IMR-90 (cell line): ENCODE data around the gene LAS1L. TPM values are rescaled to one million over a fixed set of nuclear protein-coding genes. Genes with fewer than 3 reads are reported as not detected.
A peak's percentile ranks its signal among the peaks of the same experiment; 100 is the strongest.

Source experiments
- ATAC-seq: fragments of 200-7000 bp; cut with Tn5 transposase; 2 replicates; pipeline ENCODE4 v1.9.1; 2020; ENCODE audit warnings: low read depth, mild to moderate bottlenecking, moderate library complexity
- Bru-seq: library from RNA; stranded (reverse); fragments of 400-500 nt; gene quantifications from one replicate; lab custom pipeline; 2021; lab: Mats Ljungman, UMichigan
- BruChase-seq, 2 experiments: library from RNA; stranded (reverse); fragments of 400-500 nt; gene quantifications; one replicate each; lab custom pipeline; 2021; lab: Mats Ljungman, UMichigan
- BruUV-seq: library from RNA; stranded (reverse); fragments of 400-500 nt; replicated peaks from 2 replicates; lab custom pipeline; 2021; lab: Mats Ljungman, UMichigan
- CTCF ChIA-PET: fragments of 300-600 bp; formaldehyde crosslinking; extraction: SDS; loops from one replicate; lab custom pipeline; 2021; ENCODE audit warnings: antibody characterized with exemption; lab: Yijun Ruan, JAX
- POLR2A ChIA-PET: fragments of 300-600 bp; sonication (Branson Sonifier 250); formaldehyde crosslinking; loops from one replicate; lab custom pipeline; 2022; ENCODE audit warnings: antibody characterized with exemption; ENCODE audit not compliant: unreplicated experiment; lab: Charles Lee
- DNase-seq: peaks from one replicate; pipeline ENCODE4 v3.0.0; 2013
- H2AFZ ChIP-seq: replicated peaks from 2 replicates; pipeline ENCODE3; 2013; ENCODE audit warnings: low read length, mild to moderate bottlenecking; ENCODE audit not compliant: poor library complexity
- H2AK5ac ChIP-seq: 2 replicates; pipeline ENCODE4 v1.6.1; 2013; ENCODE audit warnings: low read depth, low read length, inconsistent platforms
- H2AK9ac ChIP-seq: replicated peaks from 2 replicates; pipeline ENCODE3; 2013; ENCODE audit warnings: mild to moderate bottlenecking, low read depth, low read length, moderate library complexity; ENCODE audit not compliant: poor library complexity
- H2BK120ac ChIP-seq: 2 replicates; pipeline ENCODE4 v1.6.1; 2013; ENCODE audit warnings: low read depth, low read length, inconsistent platforms
- H2BK15ac ChIP-seq: 3 replicates; pipeline ENCODE4 v1.6.1; 2013; ENCODE audit warnings: low read depth, low read length, inconsistent platforms
- H2BK20ac ChIP-seq: 2 replicates; pipeline ENCODE4 v1.6.1; 2013; ENCODE audit warnings: low read depth, mild to moderate bottlenecking, inconsistent platforms, low read length, moderate library complexity
- H2BK5ac ChIP-seq: 2 replicates; pipeline ENCODE4 v1.6.1; 2013; ENCODE audit warnings: mild to moderate bottlenecking, low read depth, low read length, inconsistent platforms; ENCODE audit not compliant: poor library complexity, severe bottlenecking
- H3K14ac ChIP-seq: replicated peaks from 2 replicates; pipeline ENCODE4 v1.6.1; 2013; ENCODE audit warnings: low read depth, low read length, inconsistent platforms
- H3K18ac ChIP-seq: 2 replicates; pipeline ENCODE4 v1.6.1; 2013; ENCODE audit warnings: low read depth, low read length, control low read depth
- H3K23ac ChIP-seq: 2 replicates; pipeline ENCODE4 v1.6.1; 2013; ENCODE audit warnings: low read depth, low read length, inconsistent platforms
- H3K27ac ChIP-seq: 2 replicates; pipeline ENCODE4 v1.5.1; 2013; ENCODE audit warnings: mild to moderate bottlenecking, control low read depth, low read length; ENCODE audit not compliant: insufficient read depth
- H3K27me3 ChIP-seq: 2 replicates; pipeline ENCODE4 v1.6.1; 2013; ENCODE audit warnings: low read length; ENCODE audit not compliant: control insufficient read depth, insufficient read depth
- H3K36me3 ChIP-seq: 2 replicates; pipeline ENCODE4 v1.6.1; 2013; ENCODE audit warnings: low read length, mixed read lengths; ENCODE audit not compliant: control insufficient read depth, insufficient read depth
- H3K4ac ChIP-seq: 2 replicates; pipeline ENCODE4 v1.6.1; 2013; ENCODE audit warnings: low read depth, low read length, inconsistent platforms
- H3K4me1 ChIP-seq: 2 replicates; pipeline ENCODE4 v1.6.1; 2013; ENCODE audit warnings: low read length, mixed read lengths; ENCODE audit not compliant: control insufficient read depth, insufficient read depth
- H3K4me2 ChIP-seq: 2 replicates; pipeline ENCODE4 v1.6.1; 2013; ENCODE audit warnings: low read depth, mild to moderate bottlenecking, control low read depth, low read length, moderate library complexity
- H3K4me3 ChIP-seq: 2 replicates; pipeline ENCODE4 v1.5.1; 2013; ENCODE audit warnings: low read depth, mild to moderate bottlenecking, control low read depth, low read length, moderate library complexity; ENCODE audit not compliant: insufficient read depth
- H3K56ac ChIP-seq: 2 replicates; pipeline ENCODE4 v1.6.1; 2013; ENCODE audit warnings: low read length, inconsistent platforms; ENCODE audit not compliant: insufficient read depth; ENCODE audit errors: extremely low read depth
- H3K79me1 ChIP-seq, 2 experiments: 2 replicates each; pipeline ENCODE4 v1.6.1; 2013; ENCODE audit warnings: low read length in 2 of 2, inconsistent platforms in 1 of 2, low read depth in 1 of 2
- H3K9ac ChIP-seq: 2 replicates; pipeline ENCODE4 v1.6.1; 2013; ENCODE audit warnings: low read depth, low read length, control low read depth
- H3K9me1 ChIP-seq: 2 replicates; pipeline ENCODE4 v1.6.1; 2013; ENCODE audit warnings: low read length, inconsistent platforms; ENCODE audit not compliant: insufficient read depth
- H3K9me3 ChIP-seq: 2 replicates; pipeline ENCODE4 v1.6.1; 2013; ENCODE audit warnings: low read length; ENCODE audit not compliant: control insufficient read depth, insufficient read depth
- H4K20me1 ChIP-seq: 2 replicates; pipeline ENCODE4 v1.6.1; 2013; ENCODE audit warnings: low read length, inconsistent platforms; ENCODE audit not compliant: insufficient read depth
- H4K5ac ChIP-seq: 2 replicates; pipeline ENCODE4 v1.6.1; 2013; ENCODE audit warnings: mild to moderate bottlenecking, low read depth, low read length, control low read depth
- H4K8ac ChIP-seq, 2 experiments: 2 replicates each; pipeline ENCODE4 v1.6.1; 2013; ENCODE audit warnings: low read depth in 2 of 2, low read length in 2 of 2, control low read depth in 1 of 2, inconsistent platforms in 1 of 2
- H4K91ac ChIP-seq: 2 replicates; pipeline ENCODE4 v1.6.1; 2013; ENCODE audit warnings: low read depth, low read length, inconsistent platforms; ENCODE audit not compliant: insufficient read depth
- MAZ ChIP-seq: IDR thresholded peaks from 2 replicates; pipeline ENCODE4 v1.6.1; 2012; ENCODE audit warnings: low read depth, mild to moderate bottlenecking, low read length, improper control_type of control experiment, moderate library complexity, borderline replicate concordance
- MXI1 ChIP-seq: IDR thresholded peaks from 2 replicates; pipeline ENCODE4 v1.6.1; 2012; ENCODE audit warnings: low read depth, mild to moderate bottlenecking, low read length, moderate library complexity, borderline replicate concordance
- POLR2A ChIP-seq: IDR thresholded peaks from 2 replicates; pipeline ENCODE4 v1.6.1; 2012; ENCODE audit warnings: mild to moderate bottlenecking, low read depth, low read length
- RAD21 ChIP-seq: IDR thresholded peaks from 2 replicates; pipeline ENCODE4 v1.6.1; 2012; ENCODE audit warnings: low read length, improper control_type of control experiment
- USF2 ChIP-seq: fragments of 150-350 bp; IDR thresholded peaks from 2 replicates; pipeline ENCODE4 v1.6.1; 2017; ENCODE audit warnings: mild to moderate bottlenecking, antibody characterized with exemption, low read length, low read depth
- WGBS, 2 experiments: methylation state at CpG; one replicate each; pipeline versions ENCODE4 v1.1.5 to v1.1.7; 2013; ENCODE audit warnings: missing lambda C conversion rate in 2 of 2; ENCODE audit not compliant: insufficient read length in 1 of 2; ENCODE audit errors: extremely low coverage in 2 of 2; 5-methylcytosine and 5-hydroxymethylcytosine counted together
- dilution Hi-C: fragments of 300-500 bp; cut with HindIII; formaldehyde crosslinking; loops from one replicate; pipeline ENCODE4 v1.14.3; 2018; ENCODE audit warnings: low sequenced_read_pairs; ENCODE audit not compliant: unreplicated experiment
- in situ Hi-C: fragments of 300-500 bp; cut with MboI; formaldehyde crosslinking; loops from 3 replicates; pipeline ENCODE4 v1.14.3; 2019; ENCODE audit warnings: low sequenced_read_pairs, inconsistent platforms, mixed read lengths
- intact Hi-C: fragments of 100-400 bp; cut with micrococcal nuclease; formaldehyde crosslinking; loops from 2 replicates; pipeline ENCODE4 v1.10.0; 2022
- long read RNA-seq: library from polyadenylated mRNA; unstranded; transcript quantifications from one replicate; pipeline ENCODE4 v2.0.0, GENCODE V29; 2021; ENCODE audit not compliant: unreplicated experiment
- polyA plus RNA-seq, 3 experiments: library from polyadenylated mRNA; depleted of rRNA; stranded (reverse); fragments of >200 nt; gene quantifications; 2 replicates each; pipeline ENCODE4 v1.2.3, GENCODE V29; 2012; ENCODE audit warnings: low replicate concordance in 1 of 3
- total RNA-seq: library from RNA; depleted of rRNA; stranded (reverse); fragments of >200 nt; gene quantifications from 2 replicates; pipeline ENCODE4 v1.2.3, GENCODE V29; 2012; rRNA removed

Gene LAS1L
- total RNA-seq, result 22.8 and 27.5 TPM in 2 replicates
- 28.2 and 29.2 TPM in 2 replicates for polyA plus RNA-seq (2012; rRNA removed)
- 13.5 and 18.0 TPM in 2 replicates for polyA plus RNA-seq (2012; cell fraction: cytosol; rRNA removed)
- polyA plus RNA-seq (2012; cell fraction: nucleus; rRNA removed; ENCODE audit: low replicate concordance), result 26.5 and 54.3 TPM in 2 replicates
- percentile 71 among the genes with signal in this experiment for Bru-seq, nascent RNA
- BruChase-seq, experiment 1, labeled RNA remaining after a 6-hour chase, result percentile 73 among the genes with signal in this experiment
- percentile 78 among the genes with signal in this experiment for BruChase-seq, experiment 2, labeled RNA remaining after a 2-hour chase
- long read RNA-seq, transcript LAS1L-203 (14 exons, 2,439 nt), result minor isoform, 7 of 39 reads
- long read RNA-seq, transcript LAS1L-202 (13 exons, 2,386 nt), result major isoform, 17 of 39 reads
- long read RNA-seq, partial matches to known transcripts, result 4 of 39 reads
- long read RNA-seq, other reads (novel, unspliced or antisense), result 11 of 39 reads

- Histone ChIP-seq H3K27ac (peak within 1 kb of the TSS; percentile 64), H4K20me1 (no peaks in the 10 kb centered on the region), H3K14ac (peak within 1 kb of the TSS; percentile 76; the same call in 1 of the 2 replicates), H4K8ac (peak within 1 kb of the TSS; percentile 92 to 97), H3K56ac (peak within 1 kb of the TSS; percentile 52), H3K4me3 (peak within 1 kb of the TSS; percentile 88), H3K23ac (peak within 1 kb of the TSS; percentile 12; the same call in 1 of the 2 replicates), H2AFZ (peak within 1 kb of the TSS; percentile 96), H3K4me2 (peak within 1 kb of the TSS; percentile 88), H3K9me3 (no peaks in the 10 kb centered on the region), H3K9me1 (peaks cover 3% of the 10 kb centered on the region; the same call in 1 of the 2 replicates), H2AK9ac (peak within 1 kb of the TSS; percentile 95), H2BK15ac (no peak within 1 kb of the TSS; the same call in 2 of the 3 replicates), H3K36me3 (peaks cover under 1% of the 10 kb centered on the region; the same call in 1 of the 2 replicates), H2BK20ac (no peak within 1 kb of the TSS), H2BK5ac (peak within 1 kb of the TSS; percentile 78), H2BK120ac (no peak within 1 kb of the TSS), H3K4me1 (peaks cover 3% of the 10 kb centered on the region; the same call in 1 of the 2 replicates), H2AK5ac (0 out of 2 replicates have a peak within 1 kb of the TSS, but pooled peaks have one; percentile 36), H4K91ac (peak within 1 kb of the TSS; percentile 32; the same call in 1 of the 2 replicates), H3K79me1 (peaks cover 0 to 9% of the 10 kb centered on the region in 2 experiments; a peak in 1 of 4 replicates), H4K5ac (peak within 1 kb of the TSS; percentile 89), H3K18ac (peak within 1 kb of the TSS; percentile 59), H3K27me3 (no peaks in the 10 kb centered on the region), H3K4ac (peak within 1 kb of the TSS; percentile 71), H3K9ac (peak within 1 kb of the TSS; percentile 86)
- in situ Hi-C loops (no loop called here), intact Hi-C loops (no loop called here), dilution Hi-C loops (no loop called here)
- 33% methylated on average over 26 of the region's 50 CpGs; no CpG with 5 or more reads in 1 of the 2 experiments for WGBS, 2 experiments
- DNase-seq, result peak; percentile 92
- CTCF ChIA-PET, result no interaction called here
- ATAC-seq, result peak; percentile 99
- POLR2A ChIA-PET, result interaction anchor here (0.6 kb wide), 1 partner anchor 1788 kb away, joined by 3 read pairs; no protein-coding TSS in a partner anchor
- TF ChIP-seq POLR2A (peak; percentile 53; the same call in 1 of the 2 replicates), USF2 (0 out of 2 replicates have a peak, but pooled peaks have one; percentile 3), MXI1 (peak; percentile 77), MAZ (no peak), RAD21 (no peak)
- BruUV-seq, result no TSS peak
These were observed at the start of gene LAS1L for GRCh38 chrX:65534450-65535292. TSS of gene LAS1L (minus strand) at chrX:65534787. CDS start at chrX:65534715, 72 bp downstream.
